IPS-NIHi7 (cell line): Measurements from ENCODE around the gene TENT5C.
A peak's percentile ranks its signal among the peaks of the same experiment; 100 is the strongest.

Experiments used
- DNase-seq: peaks from one replicate; pipeline ENCODE4 v3.0.0; 2012; ENCODE audit warnings: mixed read lengths; ENCODE audit errors: extremely low spot score

TENT5C gene

GRCh38 chr1:117592155-117592554, 13.7 kb upstream of the TENT5C start:
- DNase-seq, result no peak

GRCh38 chr1:117594261-117594990, 11.4 kb upstream of the TENT5C start:
- no peak for DNase-seq

- DNase-seq, result no peak
These were observed 9.7 kb upstream of the TENT5C start for GRCh38 chr1:117596023-117596720.

GRCh38 chr1:117598489-117598888, 7.4 kb upstream of the TENT5C start:
- DNase-seq, result no peak

GRCh38 chr1:117599286-117600221, 6.3 kb upstream of the TENT5C start:
- DNase-seq, result no peak

- no peak for DNase-seq
These were observed 5.4 kb upstream of the TENT5C start for GRCh38 chr1:117600325-117600943.

GRCh38 chr1:117600966-117601365, 4.9 kb upstream of the TENT5C start:
- DNase-seq, result no peak

DNA sequence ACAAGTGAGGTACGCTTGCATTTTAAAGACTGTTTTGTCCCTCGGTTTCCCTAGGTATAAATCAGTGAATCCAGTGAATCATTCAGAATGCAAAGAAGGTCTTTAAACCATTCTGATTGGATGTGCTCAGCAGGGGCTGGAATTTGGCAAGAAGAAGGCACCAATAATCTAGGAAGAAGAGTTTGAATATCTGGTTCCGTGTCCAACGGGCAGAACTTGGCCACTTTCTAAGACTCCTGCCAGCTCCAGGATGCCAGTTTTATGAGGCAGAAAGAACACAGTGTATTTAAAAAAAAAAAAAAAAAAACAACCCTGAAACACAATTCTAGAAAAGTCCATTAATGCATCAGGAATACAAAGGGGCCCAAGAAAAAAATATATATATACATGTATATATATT, 3.0 kb upstream of the TENT5C start:
- no peak for DNase-seq

DNA sequence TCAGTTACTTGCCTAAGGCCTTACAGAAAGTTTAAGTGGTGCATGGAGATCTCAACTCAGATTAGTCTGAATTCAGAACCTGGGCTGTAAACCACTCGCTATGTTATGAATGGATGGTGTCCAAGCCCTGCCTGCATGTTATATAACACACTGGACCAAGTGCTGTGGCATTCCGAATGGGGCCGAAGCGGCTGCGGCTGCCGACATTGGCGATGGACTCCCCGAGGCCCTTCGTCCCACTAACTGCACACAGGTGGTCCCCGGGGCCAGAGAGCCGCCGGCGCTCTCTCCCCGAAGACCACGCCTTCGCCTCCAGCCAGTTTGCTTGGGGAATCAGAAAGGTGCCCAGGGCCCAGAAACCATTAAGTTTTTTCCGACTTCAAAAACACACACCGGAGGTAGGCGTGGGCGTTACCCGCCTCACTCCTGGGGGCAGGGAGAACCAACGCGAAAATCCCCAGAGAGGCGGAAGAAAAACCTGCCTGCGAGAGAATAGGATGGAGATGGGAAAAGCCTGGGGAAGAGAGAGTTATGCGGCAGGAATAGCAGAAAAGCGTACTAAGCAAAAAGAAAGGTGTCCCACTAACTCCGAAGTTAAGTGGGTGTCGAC, 579 bp upstream of the TENT5C start:
- DNase-seq, result peak; percentile 49

DNA sequence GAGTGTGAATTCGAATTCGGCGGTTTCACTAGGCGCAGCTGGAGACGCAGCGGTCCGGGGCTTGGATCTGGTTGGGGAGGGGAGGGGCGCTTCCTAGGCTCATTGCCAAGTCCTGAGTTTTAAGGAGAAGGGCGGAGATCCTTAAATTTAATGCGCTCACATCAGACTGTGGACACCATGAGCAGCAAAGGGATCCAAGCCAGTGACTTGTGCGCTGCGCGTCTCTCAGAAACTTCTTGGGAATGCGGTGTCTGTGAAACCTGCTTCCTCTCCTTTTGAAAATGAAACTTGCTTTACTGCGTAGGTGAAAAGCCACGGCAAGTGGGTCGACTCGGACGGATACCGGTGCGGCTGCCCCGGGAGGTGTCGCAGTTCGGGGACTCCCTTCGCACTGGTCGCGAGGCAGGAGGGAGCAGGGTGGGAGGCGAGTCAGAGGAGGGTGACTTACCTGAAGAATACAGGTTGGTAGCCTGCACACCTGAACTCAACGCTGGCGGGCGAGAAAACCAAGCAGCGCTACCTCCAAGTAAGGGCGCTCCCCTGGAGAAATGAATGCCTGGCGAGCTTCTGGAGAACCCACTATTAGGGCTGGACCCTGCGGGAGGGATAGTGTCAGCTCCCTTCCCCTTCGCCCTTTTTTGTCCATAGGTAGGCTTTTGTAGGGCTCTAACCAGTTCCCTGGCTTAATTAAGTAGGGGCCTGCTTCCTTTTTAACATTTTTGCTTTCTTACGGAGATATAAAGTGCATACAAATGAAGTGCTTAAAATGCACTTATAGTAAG, 992 bp downstream of the TENT5C start:
- no peak for DNase-seq

DNA sequence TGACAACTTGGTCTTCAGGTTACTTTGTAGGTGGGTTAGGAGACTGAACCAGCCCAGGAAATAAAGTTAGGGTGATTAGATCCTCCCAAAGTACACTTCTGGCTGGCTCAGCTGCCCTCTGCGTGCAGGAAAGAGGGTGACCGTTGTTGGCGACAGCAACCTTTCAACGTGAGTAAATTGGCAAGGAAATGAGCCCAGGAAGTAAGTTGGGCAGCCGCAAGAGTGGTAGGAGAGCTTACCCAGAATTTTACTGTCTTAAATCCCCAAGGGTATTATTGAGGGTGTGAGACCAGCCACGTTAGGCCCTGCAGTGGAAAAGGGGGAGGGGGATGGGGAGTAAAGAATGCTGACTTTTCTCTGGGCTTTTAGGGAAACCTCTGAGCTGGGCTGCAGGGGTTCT, 1.6 kb downstream of the TENT5C start:
- no peak for DNase-seq

GRCh38 chr1:117608115-117608615, 2.3 kb downstream of the TENT5C start:
- DNase-seq, result no peak

GRCh38 chr1:117608758-117609157, 2.9 kb downstream of the TENT5C start:
- no peak for DNase-seq

DNA sequence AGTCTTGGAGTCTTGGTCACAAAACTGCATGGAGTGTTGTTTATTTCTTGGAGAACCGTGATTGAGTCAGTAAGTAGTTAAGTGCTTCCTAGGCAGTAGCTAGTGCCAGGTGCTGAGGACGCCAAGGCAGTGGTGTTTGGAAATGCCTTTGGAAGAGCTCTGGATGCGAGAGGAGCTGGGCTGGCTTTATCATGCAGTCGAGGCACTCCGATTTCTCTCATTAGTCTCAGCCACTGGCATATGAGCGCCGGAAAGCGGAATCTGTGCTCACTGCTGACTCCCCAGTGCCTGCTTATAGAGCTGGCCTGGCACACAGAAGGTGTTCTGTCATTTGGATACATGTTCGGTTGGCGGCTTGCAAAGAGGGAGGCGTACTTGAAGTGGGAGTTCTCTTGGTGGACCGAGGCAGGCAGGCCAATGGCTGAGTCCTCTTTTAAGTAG, 3.6 kb downstream of the TENT5C start:
- no peak for DNase-seq

- no peak for DNase-seq
These were observed 4.2 kb downstream of the TENT5C start for GRCh38 chr1:117610036-117610435.

GRCh38 chr1:117611121-117611601, 5.3 kb downstream of the TENT5C start:
- DNase-seq, result no peak

- no peak for DNase-seq
These were observed 6.1 kb downstream of the TENT5C start for GRCh38 chr1:117611894-117612483.

DNA sequence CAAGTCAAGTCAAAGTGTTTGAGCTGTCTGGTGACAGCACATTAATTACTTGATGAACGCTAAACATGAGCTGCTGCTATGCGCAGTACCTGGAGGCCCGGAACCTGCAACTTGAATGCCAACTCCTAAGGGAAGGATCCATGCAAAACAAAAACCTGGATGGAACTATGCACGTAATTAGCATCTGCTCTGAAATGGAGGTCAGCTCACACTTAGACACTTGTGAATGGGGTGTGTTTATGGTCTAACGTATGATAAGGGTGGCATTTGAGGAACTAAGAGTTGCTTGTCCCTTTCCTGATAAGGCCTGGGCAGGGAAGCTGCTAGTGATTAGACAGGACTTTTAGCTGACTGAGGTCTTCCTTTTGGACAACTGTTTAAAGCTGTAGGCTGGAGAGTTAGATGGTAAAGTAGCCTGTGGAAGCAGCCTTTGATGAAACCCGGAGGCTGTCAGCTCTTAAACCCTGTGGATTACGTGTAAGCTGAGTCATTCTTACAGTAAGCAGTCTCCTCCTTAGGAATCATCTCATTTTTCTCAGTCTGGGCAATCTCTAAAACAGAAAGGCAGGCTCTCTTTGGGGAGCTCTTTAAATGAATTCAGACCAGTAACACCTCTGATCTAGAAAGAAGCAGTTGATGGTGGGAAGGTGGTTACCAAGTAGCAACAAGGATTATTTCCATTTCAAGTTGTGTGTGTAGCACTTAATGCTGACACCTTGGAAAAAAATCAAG, 6.8 kb downstream of the TENT5C start:
- DNase-seq, result no peak
